GM19438 (cell line): ENCODE measurements around the gene MICALL2.
"Not testable (repeated sequence)": the region's sequence is repeated elsewhere in the genome, so short reads cannot be mapped to it uniquely, and the experiment has no call there.

Experiments used
- ATAC-seq: cut with Tn5 transposase; IDR thresholded peaks from one replicate; pipeline ENCODE4 v1.9.1; 2021; ENCODE audit warnings: low read depth; ENCODE audit not compliant: unreplicated experiment

Gene MICALL2

GRCh38 chr7:1450431-1450830 lies 8.8 kb downstream of the MICALL2 start:
- ATAC-seq = no peak

- ATAC-seq = no peak
Observed at GRCh38 chr7:1449951-1450350, 9.3 kb downstream of the MICALL2 start.

GRCh38 chr7:1449501-1449900 lies 9.8 kb downstream of the MICALL2 start:
- ATAC-seq = no peak

GRCh38 chr7:1448958-1449357 lies 10.3 kb downstream of the MICALL2 start:
- ATAC-seq = no peak

GRCh38 chr7:1447551-1448244 lies 11.6 kb downstream of the MICALL2 start:
- no peak for ATAC-seq

GRCh38 chr7:1447112-1447511 lies 12.2 kb downstream of the MICALL2 start:
- no peak for ATAC-seq

GRCh38 chr7:1446620-1447032 lies 12.6 kb downstream of the MICALL2 start:
- no peak for ATAC-seq

GRCh38 chr7:1446026-1446425 lies 13.2 kb downstream of the MICALL2 start:
- not testable (repeated sequence) for ATAC-seq

GRCh38 chr7:1445341-1445740 lies 13.9 kb downstream of the MICALL2 start:
- no peak for ATAC-seq

- no peak for ATAC-seq
Observed at GRCh38 chr7:1444925-1445322, 14.3 kb downstream of the MICALL2 start.

- no peak for ATAC-seq
Observed at GRCh38 chr7:1444214-1444924, 14.9 kb downstream of the MICALL2 start.

- ATAC-seq = not testable (repeated sequence)
Observed at GRCh38 chr7:1443587-1444200, 15.6 kb downstream of the MICALL2 start.

GRCh38 chr7:1442355-1443124 lies 16.7 kb downstream of the MICALL2 start:
- no peak for ATAC-seq

GRCh38 chr7:1441615-1442354 lies 17.5 kb downstream of the MICALL2 start:
- ATAC-seq = no peak

- ATAC-seq = no peak
Observed at GRCh38 chr7:1440620-1441019, 18.6 kb downstream of the MICALL2 start.

GRCh38 chr7:1439373-1440363 lies 19.6 kb downstream of the MICALL2 start:
- no peak for ATAC-seq

- no peak for ATAC-seq
Observed at GRCh38 chr7:1438821-1439220, 20.4 kb downstream of the MICALL2 start.

- ATAC-seq = no peak
Observed at GRCh38 chr7:1438208-1438607, 21.1 kb downstream of the MICALL2 start.
